ENCODE measurements around the gene PSMD9. TPM values are rescaled to one million over a fixed set of nuclear protein-coding genes. Genes with fewer than 3 reads are reported as not detected.

Gene PSMD9
- polyA plus RNA-seq, 1 donor from 2014 or later, result 79.3 TPM

DNA sequence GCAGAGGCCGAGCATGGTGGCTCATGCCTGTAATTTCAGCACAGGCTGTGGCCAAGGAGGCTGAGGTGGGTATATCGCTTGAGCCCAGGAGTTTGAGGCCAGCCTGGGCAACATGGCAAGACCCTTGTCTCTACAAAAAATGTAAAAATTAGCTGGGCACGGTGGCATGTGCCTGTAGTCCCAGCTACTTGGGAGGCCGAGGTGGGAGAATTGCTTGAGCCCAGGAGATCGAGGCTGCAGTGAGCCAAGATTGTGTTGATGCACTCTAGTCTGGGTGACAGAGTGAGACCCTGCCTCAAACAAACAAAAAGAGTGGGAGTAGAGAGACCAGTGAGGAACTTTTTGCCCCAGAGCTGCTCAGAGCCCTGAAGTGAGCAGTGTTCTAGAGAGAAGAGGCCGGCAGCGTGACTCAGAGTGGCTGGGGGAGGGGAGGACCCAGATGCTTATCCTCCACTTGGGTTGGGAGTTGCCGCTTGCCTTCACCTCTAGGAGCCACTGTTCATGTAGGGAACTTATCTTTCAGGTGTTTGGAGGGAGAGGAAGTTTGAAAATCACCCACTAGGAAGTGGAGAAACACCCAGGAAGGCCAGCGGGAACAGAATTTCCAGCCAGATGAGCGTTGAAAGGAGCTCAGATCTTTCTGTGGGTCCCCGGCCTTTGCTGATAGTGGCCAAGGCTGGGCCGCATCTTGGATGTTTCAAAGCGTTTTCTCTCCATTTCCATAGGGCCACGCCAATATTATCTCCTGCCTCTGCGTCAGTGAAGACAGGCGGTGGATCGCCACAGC, 45.1 kb downstream of the PSMD9 start:
- no peaks in the 10 kb centered on the region for H3K9me2 ChIP-seq (ENCODE audit: insufficient read depth, low read length)
- H3K9ac ChIP-seq (ENCODE audit: low read length), result no peak overlapping the region
- no peak overlapping the region for H2AFZ ChIP-seq (ENCODE audit: low read depth, low read length)
- TF ChIP-seq RAD21 (conservative IDR thresholded peaks at IDR 0.05), result no peak
- TF ChIP-seq EP300 (conservative IDR thresholded peaks at IDR 0.05; ENCODE audit: poor library complexity, severe bottlenecking), result no peak
- TF ChIP-seq POLR2AphosphoS5 (IDR thresholded peaks at IDR 0.05), result no peak
- no peak for TF ChIP-seq CTCF (IDR thresholded peaks at IDR 0.05; ENCODE audit: poor library complexity, severe bottlenecking)
- no peak for TF ChIP-seq EZH2 (IDR thresholded peaks at IDR 0.05; ENCODE audit: borderline replicate concordance, insufficient read depth, low read length, poor library complexity, severe bottlenecking)
- no peak for TF ChIP-seq TAF1 (IDR thresholded peaks at IDR 0.05; ENCODE audit: low read depth)
- no peak for TF ChIP-seq MXI1 (conservative IDR thresholded peaks at IDR 0.05; ENCODE audit: poor library complexity, severe bottlenecking)
- TF ChIP-seq REST (IDR thresholded peaks at IDR 0.05; ENCODE audit: borderline replicate concordance), result no peak
- no peak for TF ChIP-seq SMC3 (conservative IDR thresholded peaks at IDR 0.05; ENCODE audit: poor library complexity)
- H3K4me2 ChIP-seq (ENCODE audit: low read length), result no peak overlapping the region
- no peak overlapping the region for H3K27ac ChIP-seq (ENCODE audit: low read length)
- H3K36me3 ChIP-seq (ENCODE audit: insufficient read depth, low read length), result no peaks in the 10 kb centered on the region
- no peaks in the 10 kb centered on the region for H3K27me3 ChIP-seq (ENCODE audit: insufficient read depth, low read depth, low read length)
- no peak overlapping the region for H3K4me3 ChIP-seq (ENCODE audit: low read length)
- H3F3A ChIP-seq (ENCODE audit: insufficient read depth, low read length, poor library complexity, severe bottlenecking), result no peaks in the 10 kb centered on the region
- no peaks in the 10 kb centered on the region for H3K9me3 ChIP-seq (ENCODE audit: low read length)
- no peaks in the 10 kb centered on the region for H3K79me2 ChIP-seq (replicated peaks; ENCODE audit: insufficient read depth, low read length)
- no peaks in the 10 kb centered on the region for H4K20me1 ChIP-seq (ENCODE audit: insufficient read depth)

- H3F3A ChIP-seq (ENCODE audit: insufficient read depth, low read length, poor library complexity, severe bottlenecking), result no peaks in the 10 kb centered on the region
- H3K9me3 ChIP-seq (ENCODE audit: low read length), result no peaks in the 10 kb centered on the region
- H3K27ac ChIP-seq (ENCODE audit: low read length), result no peak overlapping the region
- no peaks in the 10 kb centered on the region for H3K9me2 ChIP-seq (ENCODE audit: insufficient read depth, low read length)
- H4K20me1 ChIP-seq (ENCODE audit: insufficient read depth), result no peaks in the 10 kb centered on the region
- H3K36me3 ChIP-seq (ENCODE audit: insufficient read depth, low read length), result no peaks in the 10 kb centered on the region
- TF ChIP-seq TAF1 (IDR thresholded peaks at IDR 0.05; ENCODE audit: low read depth) (no peak), POLR2AphosphoS5 (IDR thresholded peaks at IDR 0.05) (no peak), SMC3 (conservative IDR thresholded peaks at IDR 0.05; ENCODE audit: poor library complexity) (no peak), CTCF (IDR thresholded peaks at IDR 0.05; ENCODE audit: poor library complexity, severe bottlenecking) (no peak), REST (IDR thresholded peaks at IDR 0.05; ENCODE audit: borderline replicate concordance) (no peak)
- H3K4me3 ChIP-seq (ENCODE audit: low read length), result no peak overlapping the region
- no peak overlapping the region for H3K4me2 ChIP-seq (ENCODE audit: low read length)
- H3K27me3 ChIP-seq (ENCODE audit: insufficient read depth, low read depth, low read length), result no peaks in the 10 kb centered on the region
- no peak overlapping the region for H3K9ac ChIP-seq (ENCODE audit: low read length)
- no peaks in the 10 kb centered on the region for H3K79me2 ChIP-seq (replicated peaks; ENCODE audit: insufficient read depth, low read length)
- H2AFZ ChIP-seq (ENCODE audit: low read depth, low read length), result no peak overlapping the region
These were observed 45.7 kb downstream of the PSMD9 start for GRCh38 chr12:121934309-121934664.
